HG03439 (cell line): Measurements from ENCODE around the gene CCDC57.
"Not testable (repeated sequence)": the region's sequence is repeated elsewhere in the genome, so short reads cannot be mapped to it uniquely, and the experiment has no call there.

Source experiments
- ATAC-seq: cut with Tn5 transposase; IDR thresholded peaks from one replicate; pipeline ENCODE4 v1.9.1; 2021; ENCODE audit warnings: mild to moderate bottlenecking, moderate library complexity; ENCODE audit not compliant: unreplicated experiment

CCDC57 gene

GRCh38 chr17:82133166-82133953 lies 79.3 kb downstream of the CCDC57 start:
- ATAC-seq, result not testable (repeated sequence)

GRCh38 chr17:82129095-82129494 lies 83.5 kb downstream of the CCDC57 start:
- ATAC-seq, result no peak

- ATAC-seq, result no peak
Measured at GRCh38 chr17:82128287-82128686, 84.4 kb downstream of the CCDC57 start.

DNA sequence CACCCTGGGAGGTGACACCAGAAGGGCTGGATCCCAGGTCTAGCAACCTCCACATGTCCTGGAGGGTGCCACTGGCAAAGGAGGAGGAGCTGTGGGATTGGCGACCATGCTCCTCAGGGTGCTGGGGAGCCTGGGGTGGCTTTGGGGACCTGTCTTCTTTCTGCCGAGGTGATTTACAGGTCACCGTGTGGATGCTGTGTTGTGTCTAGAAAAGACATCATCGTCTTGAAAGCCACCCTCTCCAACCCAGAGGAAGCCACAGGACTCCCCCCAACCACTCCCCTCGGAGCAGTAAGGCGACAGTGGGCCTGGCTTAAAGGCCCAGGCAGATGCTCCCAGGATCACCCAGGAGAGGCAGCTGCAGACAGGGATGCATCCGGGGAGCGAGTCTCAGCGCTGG lies 84.9 kb downstream of the CCDC57 start:
- no peak for ATAC-seq

GRCh38 chr17:82127315-82127595 lies 85.4 kb downstream of the CCDC57 start:
- no peak for ATAC-seq

- no peak for ATAC-seq
Measured at GRCh38 chr17:82126556-82127314, 85.9 kb downstream of the CCDC57 start.

GRCh38 chr17:82124101-82124500 lies 88.5 kb downstream of the CCDC57 start:
- ATAC-seq, result no peak

GRCh38 chr17:82121660-82122629 lies 90.7 kb downstream of the CCDC57 start:
- ATAC-seq, result no peak

- no peak for ATAC-seq
Measured at GRCh38 chr17:82121246-82121645, 91.4 kb downstream of the CCDC57 start.

GRCh38 chr17:82120148-82120547 lies 92.5 kb downstream of the CCDC57 start:
- ATAC-seq, result no peak

DNA sequence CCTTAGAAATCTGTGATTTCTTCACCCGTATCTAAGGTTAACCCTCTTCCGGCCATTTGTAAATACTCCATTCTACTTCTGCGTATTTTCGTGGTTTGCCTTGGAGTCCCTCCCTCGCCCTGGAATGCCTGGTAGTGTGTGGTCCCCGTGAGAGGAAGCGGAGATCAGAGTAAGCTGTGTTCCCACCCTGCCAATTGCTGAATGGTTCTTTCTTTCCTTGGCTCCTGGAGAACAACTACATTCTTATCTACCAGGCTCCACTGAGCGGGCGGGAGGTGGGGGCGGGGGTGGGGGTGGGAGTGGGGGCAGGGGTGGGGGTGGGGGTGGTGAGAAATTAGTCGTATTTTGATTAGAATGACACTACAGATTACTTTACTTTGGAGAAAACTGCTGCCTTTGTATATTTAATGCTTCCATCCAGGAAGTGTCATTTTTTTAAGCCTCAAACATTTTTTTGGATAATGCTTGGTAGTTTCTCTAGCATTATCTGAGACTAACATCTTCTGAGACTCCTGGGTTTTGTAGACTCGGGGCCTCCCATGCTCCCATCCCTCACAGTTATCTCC lies 93.7 kb downstream of the CCDC57 start:
- ATAC-seq, result no peak

- ATAC-seq, result no peak
Measured at GRCh38 chr17:82118168-82118814, 94.4 kb downstream of the CCDC57 start.

DNA sequence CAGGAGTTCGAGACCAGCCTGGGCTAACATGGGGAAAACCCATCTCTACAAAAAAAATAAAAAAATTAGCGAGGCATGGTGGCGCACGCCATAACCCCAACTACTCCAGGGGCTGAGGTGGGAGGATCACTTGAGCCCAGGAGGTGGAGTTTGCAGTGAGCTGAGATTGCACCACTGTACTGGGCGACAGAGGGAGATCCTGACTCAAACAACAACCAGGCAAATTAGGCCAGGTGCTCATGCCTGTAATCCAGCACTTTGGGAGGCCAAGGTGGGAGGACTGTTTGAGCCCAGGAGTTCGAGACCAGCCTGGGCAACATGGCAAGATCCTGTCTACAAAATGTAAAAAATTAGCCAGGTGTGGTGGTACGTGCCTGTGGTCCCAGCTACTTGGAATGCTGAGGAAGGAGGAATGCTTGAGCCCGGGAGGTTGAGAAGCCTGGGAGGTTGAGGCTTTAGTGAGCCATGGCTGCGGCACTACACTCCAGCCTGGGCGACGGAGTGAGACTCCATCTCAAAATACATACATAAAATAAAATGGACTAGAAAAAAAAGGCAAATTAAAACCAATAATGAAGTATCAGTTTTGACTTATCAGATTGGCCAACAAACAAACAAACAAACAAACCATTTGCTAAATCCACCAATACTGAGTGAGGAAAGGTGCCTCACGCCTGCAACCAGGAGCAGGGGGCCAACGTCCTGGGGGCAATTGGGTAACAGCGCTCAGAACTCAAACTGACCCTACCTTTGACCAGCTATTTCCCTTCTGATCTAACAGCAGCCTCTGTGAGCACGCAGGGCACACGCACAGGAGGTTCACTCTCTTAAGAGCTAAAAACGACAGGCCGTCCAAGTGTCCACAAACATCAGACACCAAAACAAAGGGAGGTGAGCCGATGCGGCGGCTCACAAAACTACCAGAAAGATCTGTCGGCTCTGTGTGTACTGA lies 95.2 kb downstream of the CCDC57 start:
- no peak for ATAC-seq

GRCh38 chr17:82116246-82116645 lies 96.4 kb downstream of the CCDC57 start:
- ATAC-seq, result no peak

DNA sequence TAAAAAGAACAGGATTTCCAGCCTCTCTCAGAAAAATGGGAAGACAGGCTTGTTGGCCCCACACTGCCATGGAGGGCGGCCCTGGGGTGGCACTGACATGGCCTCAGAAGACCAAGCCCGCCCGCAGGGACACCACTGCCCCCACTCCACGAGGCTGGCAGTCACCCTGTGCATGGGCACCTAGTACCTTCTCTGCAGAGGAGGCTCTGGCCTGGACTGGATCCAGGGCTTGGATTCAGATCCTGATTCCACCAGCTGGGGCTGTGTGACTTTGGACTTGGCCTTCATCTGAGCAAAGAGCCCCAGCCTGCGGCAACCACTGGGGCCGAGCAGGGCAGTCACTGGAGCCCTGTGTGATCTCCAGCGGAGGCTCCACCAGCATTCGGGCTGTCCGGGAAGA lies 97.8 kb downstream of the CCDC57 start:
- no peak for ATAC-seq

DNA sequence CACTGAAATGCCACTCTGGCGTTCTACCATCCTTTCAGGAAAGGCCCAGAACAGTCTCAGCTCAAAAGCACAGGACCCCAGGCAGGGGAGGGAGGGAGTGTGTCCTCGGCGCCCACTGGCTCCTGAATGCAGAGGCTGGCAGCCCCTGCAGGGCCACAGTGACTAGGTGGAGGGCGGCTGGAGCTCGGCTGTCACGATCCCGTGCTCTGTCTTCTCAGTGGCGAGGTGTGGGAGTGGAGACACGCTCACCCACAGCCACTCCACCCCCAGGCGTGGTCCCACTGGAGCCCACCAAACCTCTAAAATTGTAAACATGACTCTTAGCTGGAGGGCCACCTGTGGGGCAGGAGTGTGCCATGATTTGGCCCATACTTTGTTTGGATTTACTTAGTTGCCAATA lies 98.2 kb downstream of the CCDC57 start:
- ATAC-seq, result no peak

DNA sequence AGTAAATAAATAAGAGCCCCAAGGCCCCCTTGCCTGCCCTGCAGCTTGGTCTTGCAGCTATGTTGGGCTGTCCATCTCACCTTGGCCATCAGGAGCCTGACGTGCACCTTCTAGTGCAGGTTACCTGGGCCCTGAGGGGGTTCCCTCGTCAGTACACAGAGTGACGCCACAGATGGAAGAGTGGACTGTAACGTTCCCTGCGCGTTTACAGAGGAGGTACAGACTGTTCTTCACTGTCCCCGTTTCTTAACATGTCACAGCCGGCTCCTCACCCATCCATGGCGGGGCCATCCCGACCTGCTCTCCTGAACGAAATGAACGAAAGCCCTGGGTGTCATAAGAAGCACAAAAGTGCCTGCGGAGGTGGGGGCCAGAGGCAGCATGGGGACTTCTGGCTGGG lies 98.7 kb downstream of the CCDC57 start:
- no peak for ATAC-seq

GRCh38 chr17:82113422-82113821 lies 99.2 kb downstream of the CCDC57 start:
- no peak for ATAC-seq

DNA sequence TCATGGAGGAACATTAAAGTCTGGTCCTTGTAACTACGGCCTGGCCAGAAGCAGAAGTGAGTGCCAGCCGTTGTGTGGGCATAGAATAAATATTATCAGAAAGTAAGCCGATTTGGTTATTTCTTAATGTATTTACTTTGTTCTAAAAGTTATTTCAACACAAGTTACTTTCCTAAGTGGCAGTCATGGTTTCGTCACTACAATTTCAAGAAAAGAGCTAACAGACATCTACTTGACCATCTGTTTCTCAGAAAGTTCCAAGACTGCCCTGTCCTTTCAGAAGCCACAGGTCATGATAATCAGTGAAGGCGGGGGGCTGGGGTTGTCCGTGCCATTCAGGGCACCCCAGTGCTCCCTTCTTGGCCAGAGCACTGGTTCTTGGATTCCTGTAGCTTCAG lies 99.7 kb downstream of the CCDC57 start:
- ATAC-seq, result no peak
